HEK293 (cell line): ENCODE data around the gene SORCS3.

Experiments used
- CTCF ChIA-PET: fragments of 350-600 bp; formaldehyde crosslinking; extraction: SDS; loops from one replicate; lab custom pipeline; 2021; ENCODE audit warnings: antibody characterized with exemption; lab: Yijun Ruan, JAX
- POLR2A ChIA-PET: fragments of 300-600 bp; formaldehyde crosslinking; extraction: SDS; loops from one replicate; lab custom pipeline; 2020; ENCODE audit warnings: antibody characterized with exemption, inconsistent platforms; lab: Yijun Ruan, JAX
- H3K27ac ChIP-seq: fragments of 200-500 bp; sonication (Bioruptor generic); 2 replicates; pipeline ENCODE4 v1.5.1; 2014; ENCODE audit warnings: low read depth, low read length, control low read depth, inconsistent platforms; ENCODE audit errors: extremely low read depth
- H3K36me3 ChIP-seq, 2 experiments: fragments of 200-500 bp in 1 of 2; sonication (Bioruptor generic) in 1 of 2; 1 replicate in 1 of 2; 2 replicates in 1 of 2; pipeline ENCODE4 v1.5.1; 2014 to 2017; ENCODE audit warnings: inconsistent platforms in 2 of 2, low read length in 2 of 2; ENCODE audit not compliant: control insufficient read depth in 2 of 2, insufficient read depth in 1 of 2
- H3K4me1 ChIP-seq: fragments of 200-500 bp; sonication (Bioruptor generic); 2 replicates; pipeline ENCODE4 v1.5.1; 2014; ENCODE audit warnings: mild to moderate bottlenecking, low read length, inconsistent platforms; ENCODE audit not compliant: control insufficient read depth, insufficient read depth
- H3K4me3 ChIP-seq: 2 replicates; pipeline ENCODE4 v1.5.1; 2011; ENCODE audit warnings: low read depth, mild to moderate bottlenecking, control low read depth, low read length, moderate library complexity
- H3K9me3 ChIP-seq: fragments of 200-500 bp; sonication (Bioruptor generic); 2 replicates; pipeline ENCODE4 v1.5.1; 2014; ENCODE audit warnings: low read depth, low read length, inconsistent platforms; ENCODE audit not compliant: control insufficient read depth, insufficient read depth
- GLIS1 ChIP-seq: fragments of 450-650 bp; formaldehyde crosslinking; IDR thresholded peaks from 2 replicates; pipeline ENCODE4 v1.5.1; 2016; ENCODE audit warnings: missing biosample characterization, missing genetic modification characterization
- PRDM1 ChIP-seq: fragments of 450-650 bp; formaldehyde crosslinking; IDR thresholded peaks from 2 replicates; pipeline ENCODE4; 2016; ENCODE audit warnings: missing biosample characterization, missing genetic modification characterization
- REPIN1 ChIP-seq: fragments of 450-650 bp; formaldehyde crosslinking; IDR thresholded peaks from 2 replicates; pipeline ENCODE4 v1.5.1; 2017; ENCODE audit warnings: missing biosample characterization, missing genetic modification characterization, low read depth
- SP2 ChIP-seq: fragments of 450-650 bp; formaldehyde crosslinking; IDR thresholded peaks from 2 replicates; pipeline ENCODE4 v1.5.1; 2016; ENCODE audit warnings: missing biosample characterization, missing genetic modification characterization
- ZFP69B ChIP-seq: fragments of 450-650 bp; formaldehyde crosslinking; IDR thresholded peaks from 2 replicates; pipeline ENCODE4 v1.5.1; 2016; ENCODE audit warnings: missing biosample characterization, missing genetic modification characterization
- ZNF10 ChIP-seq: fragments of 450-650 bp; formaldehyde crosslinking; IDR thresholded peaks from 2 replicates; pipeline ENCODE4 v1.5.1; 2017; ENCODE audit warnings: missing biosample characterization, missing genetic modification characterization
- ZNF114 ChIP-seq: fragments of 450-650 bp; formaldehyde crosslinking; IDR thresholded peaks from 2 replicates; pipeline ENCODE4 v1.5.0; 2017; ENCODE audit warnings: missing biosample characterization, missing genetic modification characterization
- ZNF133 ChIP-seq: fragments of 450-650 bp; formaldehyde crosslinking; IDR thresholded peaks from 2 replicates; pipeline ENCODE4 v1.5.1; 2016; ENCODE audit warnings: missing biosample characterization, missing genetic modification characterization
- ZNF223 ChIP-seq: fragments of 450-650 bp; formaldehyde crosslinking; IDR thresholded peaks from 2 replicates; pipeline ENCODE4 v1.5.1; 2016; ENCODE audit warnings: missing biosample characterization, missing genetic modification characterization
- ZNF302 ChIP-seq: fragments of 450-650 bp; formaldehyde crosslinking; IDR thresholded peaks from 2 replicates; pipeline ENCODE4 v1.5.1; 2016; ENCODE audit warnings: missing biosample characterization, missing genetic modification characterization, low read depth
- ZNF335 ChIP-seq: fragments of 450-650 bp; formaldehyde crosslinking; conservative IDR thresholded peaks from 2 replicates; pipeline ENCODE4 v1.5.1; 2016; ENCODE audit warnings: missing biosample characterization, missing genetic modification characterization
- ZNF341 ChIP-seq: fragments of 450-650 bp; formaldehyde crosslinking; IDR thresholded peaks from 2 replicates; pipeline ENCODE4; 2016; ENCODE audit warnings: low read depth, missing biosample characterization, missing genetic modification characterization
- ZNF473 ChIP-seq: fragments of 450-650 bp; formaldehyde crosslinking; IDR thresholded peaks from 2 replicates; pipeline ENCODE4 v1.5.1; 2017; ENCODE audit warnings: missing biosample characterization, missing genetic modification characterization
- ZNF501 ChIP-seq: fragments of 450-650 bp; formaldehyde crosslinking; IDR thresholded peaks from 2 replicates; pipeline ENCODE4 v1.5.1; 2016; ENCODE audit warnings: missing biosample characterization, missing genetic modification characterization
- ZNF510 ChIP-seq: fragments of 450-650 bp; formaldehyde crosslinking; IDR thresholded peaks from 2 replicates; pipeline ENCODE4 v1.5.1; 2018; ENCODE audit warnings: mild to moderate bottlenecking, missing genetic modification characterization, missing biosample characterization; ENCODE audit not compliant: insufficient replicate concordance
- ZNF544 ChIP-seq: fragments of 450-650 bp; formaldehyde crosslinking; IDR thresholded peaks from 2 replicates; pipeline ENCODE4 v1.5.0; 2017; ENCODE audit warnings: missing biosample characterization, missing genetic modification characterization
- ZNF571 ChIP-seq: fragments of 450-650 bp; formaldehyde crosslinking; IDR thresholded peaks from 2 replicates; pipeline ENCODE4 v1.5.0; 2017; ENCODE audit warnings: missing biosample characterization, missing genetic modification characterization
- ZNF610 ChIP-seq: fragments of 450-650 bp; formaldehyde crosslinking; IDR thresholded peaks from 2 replicates; pipeline ENCODE4 v1.5.1; 2016; ENCODE audit warnings: missing biosample characterization, missing genetic modification characterization, borderline replicate concordance
- ZNF629 ChIP-seq: fragments of 450-650 bp; formaldehyde crosslinking; IDR thresholded peaks from 2 replicates; pipeline ENCODE4 v1.5.1; 2017; ENCODE audit warnings: missing biosample characterization, missing genetic modification characterization
- ZNF843 ChIP-seq: fragments of 450-650 bp; formaldehyde crosslinking; IDR thresholded peaks from 2 replicates; pipeline ENCODE4 v1.5.1; 2016; ENCODE audit warnings: missing biosample characterization, missing genetic modification characterization
- TF ChIP-seq, protein P1 (sequence below): fragments of 450-650 bp; formaldehyde crosslinking; IDR thresholded peaks from 2 replicates; pipeline ENCODE4 v1.5.1; 2017; ENCODE audit warnings: missing biosample characterization, mild to moderate bottlenecking, missing genetic modification characterization, moderate library complexity
- TF ChIP-seq, protein P2 (sequence below): fragments of 450-650 bp; formaldehyde crosslinking; IDR thresholded peaks from 2 replicates; pipeline ENCODE4 v1.5.1; 2016; ENCODE audit warnings: missing biosample characterization, missing genetic modification characterization
- TF ChIP-seq, protein P3 (sequence below): fragments of 450-650 bp; formaldehyde crosslinking; IDR thresholded peaks from 2 replicates; pipeline ENCODE4 v1.5.1; 2017; ENCODE audit warnings: missing biosample characterization, missing genetic modification characterization
- TF ChIP-seq, protein P4 (sequence below): fragments of 450-650 bp; formaldehyde crosslinking; IDR thresholded peaks from 2 replicates; pipeline ENCODE4 v1.5.1; 2016; ENCODE audit warnings: missing biosample characterization, missing genetic modification characterization, low read depth
- TF ChIP-seq, protein P5 (sequence below): fragments of 450-650 bp; formaldehyde crosslinking; IDR thresholded peaks from 2 replicates; pipeline ENCODE4 v1.5.1; 2017; ENCODE audit warnings: missing biosample characterization, missing genetic modification characterization
- TF ChIP-seq, protein P6 (sequence below): fragments of 450-650 bp; formaldehyde crosslinking; IDR thresholded peaks from 2 replicates; pipeline ENCODE4 v1.5.1; 2016; ENCODE audit warnings: missing biosample characterization, missing genetic modification characterization
- TF ChIP-seq, protein P7 (sequence below): fragments of 450-650 bp; formaldehyde crosslinking; IDR thresholded peaks from 2 replicates; pipeline ENCODE4 v1.5.1; 2016; ENCODE audit warnings: missing biosample characterization, missing genetic modification characterization

Gene SORCS3

DNA sequence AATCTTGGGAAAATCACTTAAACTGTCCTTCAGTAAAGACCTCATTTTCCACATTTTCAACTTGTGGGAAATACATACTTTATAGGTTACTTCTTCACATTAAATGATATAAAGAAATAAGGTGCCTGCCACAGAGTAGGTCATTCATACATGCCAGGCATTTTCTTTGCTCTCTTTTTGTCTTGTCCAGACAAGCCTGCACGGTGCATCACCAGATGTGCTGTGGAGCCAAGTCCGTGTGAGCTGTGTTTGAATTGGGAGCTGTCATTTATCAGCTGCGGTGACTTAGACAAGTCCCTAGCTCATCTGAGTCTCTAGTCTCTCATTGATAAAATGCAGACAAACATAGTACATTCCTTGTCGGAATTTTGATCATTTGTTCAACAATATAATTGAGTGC is 432.9 kb downstream of the SORCS3 start:
- Histone ChIP-seq H3K27ac (no peak overlapping the region), H3K4me1 (no peaks in the 10 kb centered on the region), H3K9me3 (no peaks in the 10 kb centered on the region), H3K36me3 (no peaks in the 10 kb centered on the region), H3K4me3 (no peak overlapping the region)
- ChIA-PET POLR2A (no interaction called here), CTCF (interaction anchor here (1.5 kb wide), 1 partner anchor 10 kb away, joined by 4 read pairs; no protein-coding TSS in a partner anchor)
- no peak for TF ChIP-seq ZNF610
- TF ChIP-seq, protein P1, sequence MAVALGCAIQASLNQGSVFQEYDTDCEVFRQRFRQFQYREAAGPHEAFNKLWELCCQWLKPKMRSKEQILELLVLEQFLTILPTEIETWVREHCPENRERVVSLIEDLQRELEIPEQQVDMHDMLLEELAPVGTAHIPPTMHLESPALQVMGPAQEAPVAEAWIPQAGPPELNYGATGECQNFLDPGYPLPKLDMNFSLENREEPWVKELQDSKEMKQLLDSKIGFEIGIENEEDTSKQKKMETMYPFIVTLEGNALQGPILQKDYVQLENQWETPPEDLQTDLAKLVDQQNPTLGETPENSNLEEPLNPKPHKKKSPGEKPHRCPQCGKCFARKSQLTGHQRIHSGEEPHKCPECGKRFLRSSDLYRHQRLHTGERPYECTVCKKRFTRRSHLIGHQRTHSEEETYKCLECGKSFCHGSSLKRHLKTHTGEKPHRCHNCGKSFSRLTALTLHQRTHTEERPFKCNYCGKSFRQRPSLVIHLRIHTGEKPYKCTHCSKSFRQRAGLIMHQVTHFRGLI (tag by site-specific recombination): no peak
- TF ChIP-seq ZNF133 (tag by site-specific recombination): no peak
- no peak for TF ChIP-seq ZNF629 (tag by site-specific recombination)
- TF ChIP-seq ZNF114 (tag by site-specific recombination): no peak
- no peak for TF ChIP-seq ZNF223 (tag by site-specific recombination)
- TF ChIP-seq ZNF341 (tag by site-specific recombination): no peak
- no peak for TF ChIP-seq ZNF335 (tag by site-specific recombination)
- TF ChIP-seq, protein P2, sequence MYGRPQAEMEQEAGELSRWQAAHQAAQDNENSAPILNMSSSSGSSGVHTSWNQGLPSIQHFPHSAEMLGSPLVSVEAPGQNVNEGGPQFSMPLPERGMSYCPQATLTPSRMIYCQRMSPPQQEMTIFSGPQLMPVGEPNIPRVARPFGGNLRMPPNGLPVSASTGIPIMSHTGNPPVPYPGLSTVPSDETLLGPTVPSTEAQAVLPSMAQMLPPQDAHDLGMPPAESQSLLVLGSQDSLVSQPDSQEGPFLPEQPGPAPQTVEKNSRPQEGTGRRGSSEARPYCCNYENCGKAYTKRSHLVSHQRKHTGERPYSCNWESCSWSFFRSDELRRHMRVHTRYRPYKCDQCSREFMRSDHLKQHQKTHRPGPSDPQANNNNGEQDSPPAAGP: no peak
- no peak for TF ChIP-seq REPIN1 (tag by site-specific recombination)
- no peak for TF ChIP-seq ZNF544 (tag by site-specific recombination)
- no peak for TF ChIP-seq ZNF510 (tag by site-specific recombination)
- TF ChIP-seq, all 188 proteins: peak for 0

DNA sequence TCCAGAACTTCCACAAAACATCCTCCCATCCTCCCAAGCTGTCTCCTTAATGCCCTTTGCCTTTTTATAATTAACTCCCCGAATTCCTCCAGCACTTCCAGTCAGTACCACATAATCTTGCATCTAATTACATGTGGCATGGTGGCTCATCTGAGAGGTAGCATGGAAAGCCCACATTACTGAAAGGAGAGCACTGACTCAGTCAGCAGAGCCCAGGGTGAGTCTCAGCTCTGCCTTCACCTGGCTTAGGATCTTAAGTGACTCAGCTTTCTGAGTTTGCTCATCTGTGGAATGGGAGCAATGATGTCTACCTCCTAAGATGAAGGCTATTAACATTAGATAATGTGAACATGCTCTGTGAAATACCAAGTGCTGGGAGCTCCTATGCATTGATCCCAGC is 433.9 kb downstream of the SORCS3 start:
- H3K4me3 ChIP-seq: no peak overlapping the region
- H3K9me3 ChIP-seq: no peaks in the 10 kb centered on the region
- POLR2A ChIA-PET: no interaction called here
- no peaks in the 10 kb centered on the region for H3K36me3 ChIP-seq
- H3K27ac ChIP-seq: no peak overlapping the region
- CTCF ChIA-PET: no interaction called here
- no peaks in the 10 kb centered on the region for H3K4me1 ChIP-seq
- TF ChIP-seq ZNF843 (tag by site-specific recombination): no peak
- TF ChIP-seq GLIS1 (tag by site-specific recombination): no peak
- TF ChIP-seq, protein P3, sequence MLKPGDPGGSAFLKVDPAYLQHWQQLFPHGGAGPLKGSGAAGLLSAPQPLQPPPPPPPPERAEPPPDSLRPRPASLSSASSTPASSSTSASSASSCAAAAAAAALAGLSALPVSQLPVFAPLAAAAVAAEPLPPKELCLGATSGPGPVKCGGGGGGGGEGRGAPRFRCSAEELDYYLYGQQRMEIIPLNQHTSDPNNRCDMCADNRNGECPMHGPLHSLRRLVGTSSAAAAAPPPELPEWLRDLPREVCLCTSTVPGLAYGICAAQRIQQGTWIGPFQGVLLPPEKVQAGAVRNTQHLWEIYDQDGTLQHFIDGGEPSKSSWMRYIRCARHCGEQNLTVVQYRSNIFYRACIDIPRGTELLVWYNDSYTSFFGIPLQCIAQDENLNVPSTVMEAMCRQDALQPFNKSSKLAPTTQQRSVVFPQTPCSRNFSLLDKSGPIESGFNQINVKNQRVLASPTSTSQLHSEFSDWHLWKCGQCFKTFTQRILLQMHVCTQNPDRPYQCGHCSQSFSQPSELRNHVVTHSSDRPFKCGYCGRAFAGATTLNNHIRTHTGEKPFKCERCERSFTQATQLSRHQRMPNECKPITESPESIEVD (tag by site-specific recombination): no peak
- TF ChIP-seq, protein P4, sequence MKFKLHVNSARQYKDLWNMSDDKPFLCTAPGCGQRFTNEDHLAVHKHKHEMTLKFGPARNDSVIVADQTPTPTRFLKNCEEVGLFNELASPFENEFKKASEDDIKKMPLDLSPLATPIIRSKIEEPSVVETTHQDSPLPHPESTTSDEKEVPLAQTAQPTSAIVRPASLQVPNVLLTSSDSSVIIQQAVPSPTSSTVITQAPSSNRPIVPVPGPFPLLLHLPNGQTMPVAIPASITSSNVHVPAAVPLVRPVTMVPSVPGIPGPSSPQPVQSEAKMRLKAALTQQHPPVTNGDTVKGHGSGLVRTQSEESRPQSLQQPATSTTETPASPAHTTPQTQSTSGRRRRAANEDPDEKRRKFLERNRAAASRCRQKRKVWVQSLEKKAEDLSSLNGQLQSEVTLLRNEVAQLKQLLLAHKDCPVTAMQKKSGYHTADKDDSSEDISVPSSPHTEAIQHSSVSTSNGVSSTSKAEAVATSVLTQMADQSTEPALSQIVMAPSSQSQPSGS (tag by site-specific recombination): no peak
- TF ChIP-seq ZNF302: no peak
- TF ChIP-seq, protein P5, sequence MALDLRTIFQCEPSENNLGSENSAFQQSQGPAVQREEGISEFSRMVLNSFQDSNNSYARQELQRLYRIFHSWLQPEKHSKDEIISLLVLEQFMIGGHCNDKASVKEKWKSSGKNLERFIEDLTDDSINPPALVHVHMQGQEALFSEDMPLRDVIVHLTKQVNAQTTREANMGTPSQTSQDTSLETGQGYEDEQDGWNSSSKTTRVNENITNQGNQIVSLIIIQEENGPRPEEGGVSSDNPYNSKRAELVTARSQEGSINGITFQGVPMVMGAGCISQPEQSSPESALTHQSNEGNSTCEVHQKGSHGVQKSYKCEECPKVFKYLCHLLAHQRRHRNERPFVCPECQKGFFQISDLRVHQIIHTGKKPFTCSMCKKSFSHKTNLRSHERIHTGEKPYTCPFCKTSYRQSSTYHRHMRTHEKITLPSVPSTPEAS (tag by site-specific recombination): no peak
- TF ChIP-seq, protein P6, sequence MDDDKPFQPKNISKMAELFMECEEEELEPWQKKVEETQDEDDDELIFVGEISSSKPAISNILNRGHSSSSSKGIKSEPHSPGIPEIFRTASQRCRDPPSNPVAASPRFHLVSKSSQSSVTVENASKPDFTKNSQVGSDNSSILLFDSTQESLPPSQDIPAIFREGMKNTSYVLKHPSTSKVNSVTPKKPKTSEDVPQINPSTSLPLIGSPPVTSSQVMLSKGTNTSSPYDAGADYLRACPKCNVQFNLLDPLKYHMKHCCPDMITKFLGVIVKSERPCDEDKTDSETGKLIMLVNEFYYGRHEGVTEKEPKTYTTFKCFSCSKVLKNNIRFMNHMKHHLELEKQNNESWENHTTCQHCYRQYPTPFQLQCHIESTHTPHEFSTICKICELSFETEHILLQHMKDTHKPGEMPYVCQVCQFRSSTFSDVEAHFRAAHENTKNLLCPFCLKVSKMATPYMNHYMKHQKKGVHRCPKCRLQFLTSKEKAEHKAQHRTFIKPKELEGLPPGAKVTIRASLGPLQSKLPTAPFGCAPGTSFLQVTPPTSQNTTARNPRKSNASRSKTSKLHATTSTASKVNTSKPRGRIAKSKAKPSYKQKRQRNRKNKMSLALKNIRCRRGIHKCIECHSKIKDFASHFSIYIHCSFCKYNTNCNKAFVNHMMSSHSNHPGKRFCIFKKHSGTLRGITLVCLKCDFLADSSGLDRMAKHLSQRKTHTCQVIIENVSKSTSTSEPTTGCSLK (tag by site-specific recombination): no peak
- TF ChIP-seq ZNF571 (tag by site-specific recombination): no peak
- TF ChIP-seq ZNF473 (tag by site-specific recombination): no peak
- no peak for TF ChIP-seq SP2 (tag by site-specific recombination)
- TF ChIP-seq, protein P7, sequence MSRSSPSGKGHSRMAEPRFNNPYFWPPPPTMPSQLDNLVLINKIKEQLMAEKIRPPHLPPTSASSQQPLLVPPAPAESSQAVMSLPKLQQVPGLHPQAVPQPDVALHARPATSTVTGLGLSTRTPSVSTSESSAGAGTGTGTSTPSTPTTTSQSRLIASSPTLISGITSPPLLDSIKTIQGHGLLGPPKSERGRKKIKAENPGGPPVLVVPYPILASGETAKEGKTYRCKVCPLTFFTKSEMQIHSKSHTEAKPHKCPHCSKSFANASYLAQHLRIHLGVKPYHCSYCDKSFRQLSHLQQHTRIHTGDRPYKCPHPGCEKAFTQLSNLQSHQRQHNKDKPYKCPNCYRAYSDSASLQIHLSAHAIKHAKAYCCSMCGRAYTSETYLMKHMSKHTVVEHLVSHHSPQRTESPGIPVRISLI (tag by site-specific recombination): no peak
- TF ChIP-seq ZFP69B: no peak
- TF ChIP-seq ZNF10 (tag by site-specific recombination): no peak
- TF ChIP-seq ZNF501 (tag by site-specific recombination): no peak
- no peak for TF ChIP-seq ZNF341 (tag by site-specific recombination)
- TF ChIP-seq PRDM1 (tag by site-specific recombination): no peak
